ENCODE measurements around the gene SRP68. TPM values are rescaled to one million over a fixed set of nuclear protein-coding genes. Genes with fewer than 3 reads are reported as not detected.

Gene SRP68
- total and polyA plus RNA-seq, 2 donors from 2014 or later = 52.7 to 68.1 TPM

- Histone ChIP-seq H3K27ac (ENCODE audit: low read depth in 2 of 2, low read length in 2 of 2) (no peak overlapping the region), H3K27me3 (ENCODE audit: control insufficient read depth, insufficient read depth, low read length) (no peaks in the 10 kb centered on the region), H3K4me3 (ENCODE audit: low read length in 3 of 3) (no peak overlapping the region), H3K36me3 (ENCODE audit: control insufficient read depth in 2 of 3, insufficient read depth in 3 of 3, low read length in 3 of 3) (no peaks in the 10 kb centered on the region), H3K9me3 (ENCODE audit: control insufficient read depth in 2 of 3, insufficient read depth in 1 of 3, low read length in 3 of 3) (no peaks in the 10 kb centered on the region), H3K4me1 (ENCODE audit: control insufficient read depth in 2 of 3, insufficient read depth in 2 of 3, low read depth in 1 of 3, low read length in 3 of 3) (peaks cover 0 to 12% (median 0%) of the 10 kb centered on the region in 3 donors), H3K9ac (ENCODE audit: low read length in 3 of 3) (no peak overlapping the region)
- FAIRE-seq (no peak), DNase-seq (no peak)
- intact Hi-C loops (cut with DNase I) = no loop called here
- no peak for TF ChIP-seq CTCF (IDR thresholded peaks at IDR 0.05; ENCODE audit: borderline replicate concordance, extremely low read depth, insufficient read depth)
Observed at GRCh38 chr17:76032780-76033108, 39.6 kb downstream of the SRP68 start.

GRCh38 chr17:76032073-76032779, 40.1 kb downstream of the SRP68 start:
- FAIRE-seq (no peak), DNase-seq (peak in 1 of 5 donors; percentile 39)
- Histone ChIP-seq H3K4me3 (ENCODE audit: low read length in 3 of 3) (no peak overlapping the region), H3K36me3 (ENCODE audit: control insufficient read depth in 2 of 3, insufficient read depth in 3 of 3, low read length in 3 of 3) (no peaks in the 10 kb centered on the region), H3K9me3 (ENCODE audit: control insufficient read depth in 2 of 3, insufficient read depth in 1 of 3, low read length in 3 of 3) (no peaks in the 10 kb centered on the region), H3K27me3 (ENCODE audit: control insufficient read depth, insufficient read depth, low read length) (no peaks in the 10 kb centered on the region), H3K4me1 (ENCODE audit: control insufficient read depth in 2 of 3, insufficient read depth in 2 of 3, low read depth in 1 of 3, low read length in 3 of 3) (peaks cover 0 to 14% (median 0%) of the 10 kb centered on the region in 3 donors), H3K27ac (ENCODE audit: low read depth in 2 of 2, low read length in 2 of 2) (no peak overlapping the region), H3K9ac (ENCODE audit: low read length in 3 of 3) (no peak overlapping the region)
- intact Hi-C loops (cut with DNase I) = no loop called here
- TF ChIP-seq CTCF (IDR thresholded peaks at IDR 0.05; ENCODE audit: borderline replicate concordance, extremely low read depth, insufficient read depth) = no peak

GRCh38 chr17:76027159-76027839, 45.0 kb downstream of the SRP68 start, which contains the start of gene EVPL:
Gene EVPL (minus strand): TSS chr17:76027306. CDS start chr17:76027198, 108 bp downstream.
- intact Hi-C loops (cut with DNase I) = no loop called here
- Histone ChIP-seq H3K4me1 (ENCODE audit: control insufficient read depth in 2 of 3, insufficient read depth in 2 of 3, low read depth in 1 of 3, low read length in 3 of 3) (peaks cover 0 to 10% (median 0%) of the 10 kb centered on the region in 3 donors), H3K4me3 (ENCODE audit: low read length in 3 of 3) (peak within 1 kb of the TSS in 2 of 3 donors; percentile 34 to 46), H3K27ac (ENCODE audit: low read depth in 2 of 2, low read length in 2 of 2) (no peak within 1 kb of the TSS), H3K9me3 (ENCODE audit: control insufficient read depth in 2 of 3, insufficient read depth in 1 of 3, low read length in 3 of 3) (no peaks in the 10 kb centered on the region), H3K36me3 (ENCODE audit: control insufficient read depth in 2 of 3, insufficient read depth in 3 of 3, low read length in 3 of 3) (no peaks in the 10 kb centered on the region), H3K27me3 (ENCODE audit: control insufficient read depth, insufficient read depth, low read length) (no peaks in the 10 kb centered on the region), H3K9ac (ENCODE audit: low read length in 3 of 3) (peak within 1 kb of the TSS in 1 of 3 donors; percentile 51)
- DNase-seq (peak; percentile 76 to 94 (median 84)), FAIRE-seq (no peak)
- no peak for TF ChIP-seq CTCF (IDR thresholded peaks at IDR 0.05; ENCODE audit: borderline replicate concordance, extremely low read depth, insufficient read depth)
